HepG2 (cell line): Measurements from ENCODE around the gene ARL3. TPM values are rescaled to one million over a fixed set of nuclear protein-coding genes. Genes with fewer than 3 reads are reported as not detected.
A peak's percentile ranks its signal among the peaks of the same experiment; 100 is the strongest.

Source experiments
- ARNTL ChIP-seq: sonication (generic); formaldehyde crosslinking; IDR thresholded peaks from 2 replicates; pipeline ENCODE4 v1.4.0; 2020; ENCODE audit warnings: mild to moderate bottlenecking, missing genetic modification reagents
- IKZF4 ChIP-seq: sonication (generic); formaldehyde crosslinking; IDR thresholded peaks from 2 replicates; pipeline ENCODE4 v1.5.1; 2020; ENCODE audit warnings: borderline replicate concordance, mild to moderate bottlenecking, low read depth, missing genetic modification reagents; ENCODE audit errors: not compliant biosample characterization
- JUNB ChIP-seq: sonication (generic); formaldehyde crosslinking; IDR thresholded peaks from 2 replicates; pipeline ENCODE4 v1.8.0; 2022; ENCODE audit warnings: missing genetic modification reagents, mild to moderate bottlenecking, borderline replicate concordance
- KDM1A ChIP-seq: IDR thresholded peaks from 2 replicates; pipeline ENCODE4 v1.6.1; 2016; ENCODE audit warnings: missing compliant biosample characterization
- KLF12 ChIP-seq: sonication (generic); formaldehyde crosslinking; IDR thresholded peaks from 2 replicates; pipeline ENCODE4 v1.4.0; 2020; ENCODE audit warnings: missing genetic modification reagents, borderline replicate concordance
- MLLT10 ChIP-seq: sonication (generic); formaldehyde crosslinking; IDR thresholded peaks from 2 replicates; pipeline ENCODE4 v1.4.0; 2020; ENCODE audit warnings: missing genetic modification reagents
- NFKB2 ChIP-seq: sonication (generic); formaldehyde crosslinking; IDR thresholded peaks from 2 replicates; pipeline ENCODE4 v1.4.0; 2020; ENCODE audit warnings: missing genetic modification reagents, borderline replicate concordance
- NFYC ChIP-seq: IDR thresholded peaks from 2 replicates; pipeline ENCODE4 v1.6.1; 2016; ENCODE audit warnings: missing genetic modification reagents, missing compliant biosample characterization
- SMAD1 ChIP-seq: sonication (generic); formaldehyde crosslinking; IDR thresholded peaks from 2 replicates; pipeline ENCODE4 v1.4.0; 2020; ENCODE audit warnings: missing genetic modification reagents, low read depth, mild to moderate bottlenecking, borderline replicate concordance
- SMARCC2 ChIP-seq: fragments of 450-650 bp; IDR thresholded peaks from 2 replicates; pipeline ENCODE4 v1.6.1; 2017; ENCODE audit warnings: antibody characterized with exemption, mild to moderate bottlenecking
- ZNF30 ChIP-seq: sonication (generic); formaldehyde crosslinking; IDR thresholded peaks from 2 replicates; pipeline ENCODE4 v1.5.0; 2020; ENCODE audit warnings: mild to moderate bottlenecking, missing genetic modification reagents
- ZNF546 ChIP-seq: sonication (generic); formaldehyde crosslinking; conservative IDR thresholded peaks from 2 replicates; pipeline ENCODE4 v1.8.1; 2023; ENCODE audit warnings: mild to moderate bottlenecking, missing genetic modification reagents
- ZNF577 ChIP-seq: sonication (generic); formaldehyde crosslinking; IDR thresholded peaks from 2 replicates; pipeline ENCODE4 v1.4.0; 2020; ENCODE audit warnings: mild to moderate bottlenecking, low read depth, missing genetic modification reagents, borderline replicate concordance
- polyA plus RNA-seq, 8 experiments: library from polyadenylated mRNA; depleted of rRNA in 3 of 8; stranded (reverse) in 7 of 8; unstranded in 1 of 8; fragments of >200 nt; fragmentation: Illumina TruSeq in 4 of 8; extraction: Trizol in 4 of 8; gene quantifications; 2 replicates each; pipeline versions ENCODE4 v1.2.1 to v1.2.3, GENCODE V29; 2011 to 2016; ENCODE audit warnings: low read depth in 4 of 8, missing spikeins in 1 of 8, mixed read lengths in 1 of 8; ENCODE audit not compliant: insufficient read depth in 1 of 8
- total RNA-seq, 5 experiments: library from RNA; depleted of rRNA; stranded (reverse); fragments of >200 nt; fragmentation: Illumina TruSeq; extraction: Trizol; gene quantifications; 2 replicates each; pipeline ENCODE4 v1.2.3, GENCODE V29; 2016; ENCODE audit warnings: low read depth in 1 of 5
- TF ChIP-seq, protein P1 (sequence below): sonication (generic); formaldehyde crosslinking; IDR thresholded peaks from 2 replicates; pipeline ENCODE4 v1.4.0; 2020; ENCODE audit warnings: missing genetic modification reagents, borderline replicate concordance
- TF ChIP-seq, protein P2 (sequence below): sonication (generic); formaldehyde crosslinking; IDR thresholded peaks from 2 replicates; pipeline ENCODE4 v1.4.0; 2020; ENCODE audit warnings: missing genetic modification reagents, mild to moderate bottlenecking, borderline replicate concordance
- TF ChIP-seq, protein P3 (sequence below): sonication (generic); formaldehyde crosslinking; IDR thresholded peaks from 2 replicates; pipeline ENCODE4 v1.8.1; 2023; ENCODE audit warnings: mild to moderate bottlenecking, inconsistent platforms, moderate library complexity, missing genetic modification reagents, borderline replicate concordance
- TF ChIP-seq, protein P4 (sequence below), 2 experiments: sonication (generic) in 1 of 2; formaldehyde crosslinking in 1 of 2; IDR thresholded peaks; 2 replicates each; pipeline versions ENCODE4 v1.4.0 to v1.6.1; 2016 to 2020; ENCODE audit warnings: borderline replicate concordance in 1 of 2, low read depth in 1 of 2, mild to moderate bottlenecking in 1 of 2, missing genetic modification reagents in 1 of 2

Gene ARL3
- total and polyA plus RNA-seq, 2 of the 13 experiments (the other 11 are each of a cell fraction or from before 2014, with no cell fraction given), result 5.2 to 6.6 TPM

DNA sequence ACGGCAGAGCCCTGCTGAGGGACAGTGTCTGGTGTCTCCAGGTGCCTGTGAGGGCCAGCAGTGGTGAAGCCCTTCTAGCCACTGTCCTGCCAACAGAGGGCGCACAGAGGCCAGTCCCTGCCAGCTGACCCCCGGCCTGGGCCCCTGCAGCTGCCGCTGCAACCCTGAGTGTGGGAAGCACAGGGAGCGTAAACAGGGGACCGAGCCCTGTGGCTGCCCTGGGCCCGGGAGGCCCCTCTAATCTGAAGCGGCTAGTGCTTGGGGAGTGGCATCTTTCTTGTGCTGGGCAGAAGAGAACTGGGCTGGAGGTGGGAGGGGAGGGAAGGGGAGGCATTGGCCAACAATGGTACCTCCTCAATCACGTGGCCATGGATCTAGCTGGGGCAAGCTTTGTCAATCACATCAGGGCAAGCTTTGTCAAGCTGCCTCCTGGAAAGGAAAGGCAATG lies 35.3 kb downstream of the ARL3 start (continued):
- TF ChIP-seq, protein P1, sequence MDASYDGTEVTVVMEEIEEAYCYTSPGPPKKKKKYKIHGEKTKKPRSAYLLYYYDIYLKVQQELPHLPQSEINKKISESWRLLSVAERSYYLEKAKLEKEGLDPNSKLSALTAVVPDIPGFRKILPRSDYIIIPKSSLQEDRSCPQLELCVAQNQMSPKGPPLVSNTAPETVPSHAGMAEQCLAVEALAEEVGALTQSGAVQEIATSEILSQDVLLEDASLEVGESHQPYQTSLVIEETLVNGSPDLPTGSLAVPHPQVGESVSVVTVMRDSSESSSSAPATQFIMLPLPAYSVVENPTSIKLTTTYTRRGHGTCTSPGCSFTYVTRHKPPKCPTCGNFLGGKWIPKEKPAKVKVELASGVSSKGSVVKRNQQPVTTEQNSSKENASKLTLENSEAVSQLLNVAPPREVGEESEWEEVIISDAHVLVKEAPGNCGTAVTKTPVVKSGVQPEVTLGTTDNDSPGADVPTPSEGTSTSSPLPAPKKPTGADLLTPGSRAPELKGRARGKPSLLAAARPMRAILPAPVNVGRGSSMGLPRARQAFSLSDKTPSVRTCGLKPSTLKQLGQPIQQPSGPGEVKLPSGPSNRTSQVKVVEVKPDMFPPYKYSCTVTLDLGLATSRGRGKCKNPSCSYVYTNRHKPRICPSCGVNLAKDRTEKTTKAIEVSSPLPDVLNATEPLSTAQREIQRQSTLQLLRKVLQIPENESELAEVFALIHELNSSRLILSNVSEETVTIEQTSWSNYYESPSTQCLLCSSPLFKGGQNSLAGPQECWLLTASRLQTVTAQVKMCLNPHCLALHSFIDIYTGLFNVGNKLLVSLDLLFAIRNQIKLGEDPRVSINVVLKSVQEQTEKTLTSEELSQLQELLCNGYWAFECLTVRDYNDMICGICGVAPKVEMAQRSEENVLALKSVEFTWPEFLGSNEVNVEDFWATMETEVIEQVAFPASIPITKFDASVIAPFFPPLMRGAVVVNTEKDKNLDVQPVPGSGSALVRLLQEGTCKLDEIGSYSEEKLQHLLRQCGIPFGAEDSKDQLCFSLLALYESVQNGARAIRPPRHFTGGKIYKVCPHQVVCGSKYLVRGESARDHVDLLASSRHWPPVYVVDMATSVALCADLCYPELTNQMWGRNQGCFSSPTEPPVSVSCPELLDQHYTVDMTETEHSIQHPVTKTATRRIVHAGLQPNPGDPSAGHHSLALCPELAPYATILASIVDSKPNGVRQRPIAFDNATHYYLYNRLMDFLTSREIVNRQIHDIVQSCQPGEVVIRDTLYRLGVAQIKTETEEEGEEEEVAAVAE (CRISPR knock-in tag), result no peak
- TF ChIP-seq KLF12 (CRISPR knock-in tag), result no peak
- no peak for TF ChIP-seq ZNF546 (CRISPR knock-in tag)
- no peak for TF ChIP-seq MLLT10 (CRISPR knock-in tag)
- no peak for TF ChIP-seq IKZF4 (CRISPR knock-in tag)
- no peak for TF ChIP-seq SMARCC2
- TF ChIP-seq, protein P2, sequence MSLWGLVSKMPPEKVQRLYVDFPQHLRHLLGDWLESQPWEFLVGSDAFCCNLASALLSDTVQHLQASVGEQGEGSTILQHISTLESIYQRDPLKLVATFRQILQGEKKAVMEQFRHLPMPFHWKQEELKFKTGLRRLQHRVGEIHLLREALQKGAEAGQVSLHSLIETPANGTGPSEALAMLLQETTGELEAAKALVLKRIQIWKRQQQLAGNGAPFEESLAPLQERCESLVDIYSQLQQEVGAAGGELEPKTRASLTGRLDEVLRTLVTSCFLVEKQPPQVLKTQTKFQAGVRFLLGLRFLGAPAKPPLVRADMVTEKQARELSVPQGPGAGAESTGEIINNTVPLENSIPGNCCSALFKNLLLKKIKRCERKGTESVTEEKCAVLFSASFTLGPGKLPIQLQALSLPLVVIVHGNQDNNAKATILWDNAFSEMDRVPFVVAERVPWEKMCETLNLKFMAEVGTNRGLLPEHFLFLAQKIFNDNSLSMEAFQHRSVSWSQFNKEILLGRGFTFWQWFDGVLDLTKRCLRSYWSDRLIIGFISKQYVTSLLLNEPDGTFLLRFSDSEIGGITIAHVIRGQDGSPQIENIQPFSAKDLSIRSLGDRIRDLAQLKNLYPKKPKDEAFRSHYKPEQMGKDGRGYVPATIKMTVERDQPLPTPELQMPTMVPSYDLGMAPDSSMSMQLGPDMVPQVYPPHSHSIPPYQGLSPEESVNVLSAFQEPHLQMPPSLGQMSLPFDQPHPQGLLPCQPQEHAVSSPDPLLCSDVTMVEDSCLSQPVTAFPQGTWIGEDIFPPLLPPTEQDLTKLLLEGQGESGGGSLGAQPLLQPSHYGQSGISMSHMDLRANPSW (CRISPR knock-in tag), result no peak
- TF ChIP-seq ARNTL (CRISPR knock-in tag), result no peak
- no peak; the same call in 1 of the 2 replicates for TF ChIP-seq SMAD1 (CRISPR knock-in tag)
- TF ChIP-seq, protein P3, sequence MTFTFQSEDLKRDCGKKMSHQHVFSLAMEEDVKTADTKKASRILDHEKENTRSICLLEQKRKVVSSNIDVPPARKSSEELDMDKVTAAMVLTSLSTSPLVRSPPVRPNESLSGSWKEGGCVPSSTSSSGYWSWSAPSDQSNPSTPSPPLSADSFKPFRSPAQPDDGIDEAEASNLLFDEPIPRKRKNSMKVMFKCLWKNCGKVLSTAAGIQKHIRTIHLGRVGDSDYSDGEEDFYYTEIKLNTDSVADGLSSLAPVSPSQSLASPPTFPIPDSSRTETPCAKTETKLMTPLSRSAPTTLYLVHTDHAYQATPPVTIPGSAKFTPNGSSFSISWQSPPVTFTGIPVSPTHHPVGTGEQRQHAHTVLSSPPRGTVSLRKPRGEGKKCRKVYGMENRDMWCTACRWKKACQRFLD (CRISPR knock-in tag), result no peak
- TF ChIP-seq KDM1A (CRISPR knock-in tag), result no peak
- TF ChIP-seq NFYC (CRISPR knock-in tag), result no peak
- no peak for TF ChIP-seq ZNF577
- TF ChIP-seq, protein P4, sequence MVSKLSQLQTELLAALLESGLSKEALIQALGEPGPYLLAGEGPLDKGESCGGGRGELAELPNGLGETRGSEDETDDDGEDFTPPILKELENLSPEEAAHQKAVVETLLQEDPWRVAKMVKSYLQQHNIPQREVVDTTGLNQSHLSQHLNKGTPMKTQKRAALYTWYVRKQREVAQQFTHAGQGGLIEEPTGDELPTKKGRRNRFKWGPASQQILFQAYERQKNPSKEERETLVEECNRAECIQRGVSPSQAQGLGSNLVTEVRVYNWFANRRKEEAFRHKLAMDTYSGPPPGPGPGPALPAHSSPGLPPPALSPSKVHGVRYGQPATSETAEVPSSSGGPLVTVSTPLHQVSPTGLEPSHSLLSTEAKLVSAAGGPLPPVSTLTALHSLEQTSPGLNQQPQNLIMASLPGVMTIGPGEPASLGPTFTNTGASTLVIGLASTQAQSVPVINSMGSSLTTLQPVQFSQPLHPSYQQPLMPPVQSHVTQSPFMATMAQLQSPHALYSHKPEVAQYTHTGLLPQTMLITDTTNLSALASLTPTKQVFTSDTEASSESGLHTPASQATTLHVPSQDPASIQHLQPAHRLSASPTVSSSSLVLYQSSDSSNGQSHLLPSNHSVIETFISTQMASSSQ (IDR thresholded peaks at IDR 0.05; ENCODE audit: low read depth), result no peak
- TF ChIP-seq, protein P4 (CRISPR knock-in tag; IDR thresholded peaks at IDR 0.05; ENCODE audit: borderline replicate concordance), result no peak
- TF ChIP-seq NFKB2 (CRISPR knock-in tag), result peak; percentile 51; the same call in 1 of the 2 replicates
- TF ChIP-seq ZNF30 (CRISPR knock-in tag), result no peak
- no peak for TF ChIP-seq JUNB (CRISPR knock-in tag)
